PFSK-1 (cell line): Measurements from ENCODE around the gene BPIFB2.

Experiments
- TAF1 ChIP-seq: IDR thresholded peaks from 2 replicates; pipeline ENCODE4 v1.6.1; 2012; ENCODE audit warnings: low read length, control low read depth, borderline replicate concordance; ENCODE audit not compliant: insufficient read depth
- TF ChIP-seq, protein P1 (sequence below), 2 experiments: IDR thresholded peaks; 2 replicates each; pipeline versions ENCODE4 v1.6.1 to v1.8.0; 2011 to 2012; ENCODE audit warnings: low read depth in 2 of 2, low read length in 2 of 2, control low read depth in 1 of 2, inconsistent platforms in 1 of 2, mild to moderate bottlenecking in 1 of 2, moderate library complexity in 1 of 2; ENCODE audit not compliant: insufficient read depth in 1 of 2

DNA sequence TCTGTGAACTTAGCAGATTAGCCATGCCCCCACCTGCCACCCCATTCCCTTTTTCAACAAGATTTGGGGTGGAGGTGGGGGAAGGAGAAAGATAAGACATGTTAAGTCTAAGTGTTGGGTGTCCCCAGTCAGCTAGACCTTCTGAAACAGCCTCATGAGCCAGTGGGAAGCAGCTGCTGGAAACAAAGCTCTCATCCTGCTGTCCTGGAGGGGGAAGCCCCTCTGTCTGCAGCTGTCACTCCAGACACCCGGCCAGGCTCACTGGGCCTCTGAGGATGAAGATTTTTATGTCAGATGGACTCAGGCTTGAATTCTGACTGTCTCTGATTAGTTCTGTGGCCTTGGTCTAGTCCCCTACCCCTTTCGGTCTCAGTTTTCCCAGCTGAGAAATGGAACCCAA lies 47.3 kb downstream of the BPIFB2 start:
- TF ChIP-seq, protein P1, sequence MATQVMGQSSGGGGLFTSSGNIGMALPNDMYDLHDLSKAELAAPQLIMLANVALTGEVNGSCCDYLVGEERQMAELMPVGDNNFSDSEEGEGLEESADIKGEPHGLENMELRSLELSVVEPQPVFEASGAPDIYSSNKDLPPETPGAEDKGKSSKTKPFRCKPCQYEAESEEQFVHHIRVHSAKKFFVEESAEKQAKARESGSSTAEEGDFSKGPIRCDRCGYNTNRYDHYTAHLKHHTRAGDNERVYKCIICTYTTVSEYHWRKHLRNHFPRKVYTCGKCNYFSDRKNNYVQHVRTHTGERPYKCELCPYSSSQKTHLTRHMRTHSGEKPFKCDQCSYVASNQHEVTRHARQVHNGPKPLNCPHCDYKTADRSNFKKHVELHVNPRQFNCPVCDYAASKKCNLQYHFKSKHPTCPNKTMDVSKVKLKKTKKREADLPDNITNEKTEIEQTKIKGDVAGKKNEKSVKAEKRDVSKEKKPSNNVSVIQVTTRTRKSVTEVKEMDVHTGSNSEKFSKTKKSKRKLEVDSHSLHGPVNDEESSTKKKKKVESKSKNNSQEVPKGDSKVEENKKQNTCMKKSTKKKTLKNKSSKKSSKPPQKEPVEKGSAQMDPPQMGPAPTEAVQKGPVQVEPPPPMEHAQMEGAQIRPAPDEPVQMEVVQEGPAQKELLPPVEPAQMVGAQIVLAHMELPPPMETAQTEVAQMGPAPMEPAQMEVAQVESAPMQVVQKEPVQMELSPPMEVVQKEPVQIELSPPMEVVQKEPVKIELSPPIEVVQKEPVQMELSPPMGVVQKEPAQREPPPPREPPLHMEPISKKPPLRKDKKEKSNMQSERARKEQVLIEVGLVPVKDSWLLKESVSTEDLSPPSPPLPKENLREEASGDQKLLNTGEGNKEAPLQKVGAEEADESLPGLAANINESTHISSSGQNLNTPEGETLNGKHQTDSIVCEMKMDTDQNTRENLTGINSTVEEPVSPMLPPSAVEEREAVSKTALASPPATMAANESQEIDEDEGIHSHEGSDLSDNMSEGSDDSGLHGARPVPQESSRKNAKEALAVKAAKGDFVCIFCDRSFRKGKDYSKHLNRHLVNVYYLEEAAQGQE (IDR thresholded peaks at IDR 0.05; ENCODE audit: insufficient read depth in 1 of 2, low read depth in 2 of 2, low read length in 2 of 2): no peak
- no peak for TF ChIP-seq TAF1
